ENCODE data around the gene PSMC1. TPM values are rescaled to one million over a fixed set of nuclear protein-coding genes. Genes with fewer than 3 reads are reported as not detected.

PSMC1 gene
- total and polyA plus RNA-seq, 2 of the 4 experiments (the other 2 are of a cell fraction), result 181 to 194 TPM

GRCh38 chr14:90290337-90291011 lies 34.1 kb downstream of the PSMC1 start:
- in situ Hi-C loops (cut with MboI; ENCODE audit: low sequenced_read_pairs) (loop anchor here (25.0 kb wide), 1 partner anchor 872 kb away; no protein-coding TSS in a partner anchor), dilution Hi-C loops (cut with HindIII; ENCODE audit: low sequenced_read_pairs, unreplicated experiment) (no loop called here), intact Hi-C loops (cut with micrococcal nuclease) (no loop called here)
- no peak for DNase-seq
- H3K56ac ChIP-seq (ENCODE audit: extremely low read depth, insufficient read depth, low read length), result no peak overlapping the region
- WGBS, 2 experiments (ENCODE audit: extremely low coverage in 2 of 2, insufficient read length in 1 of 2), result 80% methylated on average over 1 of the region's 6 CpGs; no CpG with 5 or more reads in 1 of the 2 experiments
- H4K5ac ChIP-seq (ENCODE audit: low read depth, low read length), result no peak overlapping the region
- no peak overlapping the region for H3K14ac ChIP-seq (replicated peaks; ENCODE audit: low read depth, low read length)
- ATAC-seq (ENCODE audit: low read depth), result no peak
- H3K4me3 ChIP-seq (ENCODE audit: insufficient read depth, low read depth, low read length), result no peak overlapping the region
- H2BK5ac ChIP-seq (ENCODE audit: low read depth, low read length, poor library complexity, severe bottlenecking), result no peak overlapping the region
- H3K9me1 ChIP-seq (ENCODE audit: insufficient read depth, low read length), result peaks cover 7% of the 10 kb centered on the region; the same call in 1 of the 2 replicates
- H3K9ac ChIP-seq (ENCODE audit: low read depth, low read length), result no peak overlapping the region
- no peak overlapping the region for H3K4ac ChIP-seq (ENCODE audit: low read depth, low read length)
- H3K79me1 ChIP-seq (ENCODE audit: low read depth in 1 of 2, low read length in 2 of 2), result peaks cover 0 to 10% of the 10 kb centered on the region in 2 experiments; a peak in 2 of 4 replicates
- H2BK20ac ChIP-seq (ENCODE audit: low read depth, low read length), result no peak overlapping the region
- no peak overlapping the region for H2BK120ac ChIP-seq (ENCODE audit: low read depth, low read length)
- no peak for TF ChIP-seq MAFK (IDR thresholded peaks at IDR 0.05; ENCODE audit: low read depth, low read length)
- TF ChIP-seq CEBPB (IDR thresholded peaks at IDR 0.05; ENCODE audit: low read depth, low read length), result 0 out of 2 replicates have a peak, but pooled peaks have one; percentile 33
- no peak for TF ChIP-seq NFE2L2 (IDR thresholded peaks at IDR 0.05; ENCODE audit: low read depth, low read length)
- peaks cover 38% of the 10 kb centered on the region for H3K36me3 ChIP-seq (ENCODE audit: control insufficient read depth, insufficient read depth, low read length)
- H2AK9ac ChIP-seq (replicated peaks; ENCODE audit: low read depth, low read length, poor library complexity), result no peak overlapping the region
- H2AK5ac ChIP-seq (ENCODE audit: low read depth, low read length), result no peak overlapping the region
- no peak overlapping the region for H2BK15ac ChIP-seq (ENCODE audit: low read depth, low read length)
- no TSS peak for BruUV-seq (replicated peaks)
- ChIA-PET POLR2A (ENCODE audit: unreplicated experiment) (no interaction called here), CTCF (interaction anchor here (2.4 kb wide), 1 partner anchor 8 kb away, joined by 7 read pairs; no protein-coding TSS in a partner anchor)
- no peaks in the 10 kb centered on the region for H3K27me3 ChIP-seq (ENCODE audit: control insufficient read depth, insufficient read depth, low read length)
- H4K91ac ChIP-seq (ENCODE audit: insufficient read depth, low read depth, low read length), result no peak overlapping the region
- H2AFZ ChIP-seq (replicated peaks; ENCODE audit: low read length, poor library complexity), result no peak overlapping the region
- no peak overlapping the region for H3K23ac ChIP-seq (ENCODE audit: low read depth, low read length)
- H3K4me2 ChIP-seq (ENCODE audit: low read depth, low read length), result no peak overlapping the region
- H3K27ac ChIP-seq (ENCODE audit: insufficient read depth, low read length), result no peak overlapping the region
- no peaks in the 10 kb centered on the region for H3K4me1 ChIP-seq (ENCODE audit: control insufficient read depth, insufficient read depth, low read length)
- H4K8ac ChIP-seq (ENCODE audit: low read depth in 2 of 2, low read length in 2 of 2), result no peak overlapping the region
- H3K9me3 ChIP-seq (ENCODE audit: control insufficient read depth, insufficient read depth, low read length), result no peaks in the 10 kb centered on the region; the same call in 1 of the 2 replicates
- no peaks in the 10 kb centered on the region for H4K20me1 ChIP-seq (ENCODE audit: insufficient read depth, low read length)
- no peak overlapping the region for H3K18ac ChIP-seq (ENCODE audit: low read depth, low read length)

Data from IMR-90 (cell line).